Mesenchymal stem cell (in vitro differentiated cells and primary cell): ENCODE measurements around the gene DLEC1.

Experiments used
- DNase-seq: peaks from one replicate; pipeline ENCODE4 v3.0.0-alpha.2; 2013
- H2AFZ ChIP-seq: one replicate; pipeline ENCODE4 v1.6.1; 2013; ENCODE audit warnings: low read depth, mild to moderate bottlenecking, control low read depth, inconsistent platforms, low read length, moderate library complexity
- H2AK5ac ChIP-seq: 2 replicates; pipeline ENCODE4 v1.6.1; 2013; ENCODE audit warnings: low read length, moderate library complexity, mild to moderate bottlenecking, inconsistent platforms; ENCODE audit not compliant: severe bottlenecking
- H2BK120ac ChIP-seq: one replicate; pipeline ENCODE4 v1.6.1; 2013; ENCODE audit warnings: low read depth, mild to moderate bottlenecking, inconsistent platforms, low read length, moderate library complexity
- H2BK12ac ChIP-seq, 2 experiments: one replicate each; pipeline ENCODE4 v1.6.1; 2013; ENCODE audit warnings: inconsistent platforms in 2 of 2, low read length in 2 of 2, mild to moderate bottlenecking in 2 of 2, moderate library complexity in 2 of 2, control low read depth in 1 of 2
- H2BK15ac ChIP-seq: one replicate; pipeline ENCODE4 v1.6.1; 2013; ENCODE audit warnings: mild to moderate bottlenecking, low read depth, inconsistent platforms; ENCODE audit not compliant: poor library complexity, severe bottlenecking
- H2BK5ac ChIP-seq: 2 replicates; pipeline ENCODE4 v1.6.1; 2013; ENCODE audit warnings: low read depth, mild to moderate bottlenecking, low read length, control low read depth, inconsistent platforms; ENCODE audit not compliant: poor library complexity, severe bottlenecking
- H3K14ac ChIP-seq, 2 experiments: one replicate each; pipeline ENCODE4 v1.6.1; 2013; ENCODE audit warnings: inconsistent platforms in 2 of 2, low read length in 2 of 2, control low read depth in 1 of 2, mild to moderate bottlenecking in 1 of 2, moderate library complexity in 1 of 2
- H3K18ac ChIP-seq, 2 experiments: one replicate each; pipeline ENCODE4 v1.6.1; 2013; ENCODE audit warnings: inconsistent platforms in 2 of 2, low read length in 2 of 2, control low read depth in 1 of 2, low read depth in 1 of 2, mild to moderate bottlenecking in 1 of 2
- H3K23ac ChIP-seq, 2 experiments: one replicate each; pipeline ENCODE4 v1.6.1; 2013; ENCODE audit warnings: inconsistent platforms in 2 of 2, low read length in 2 of 2, mild to moderate bottlenecking in 2 of 2, moderate library complexity in 2 of 2, control low read depth in 1 of 2
- H3K27ac ChIP-seq: 2 replicates; pipeline ENCODE4 v1.5.1; 2013; ENCODE audit warnings: mild to moderate bottlenecking, moderate library complexity, low read length, control low read depth, inconsistent platforms; ENCODE audit not compliant: poor library complexity, severe bottlenecking
- H3K27me3 ChIP-seq, 2 experiments: 2 replicates each; pipeline versions ENCODE4 v1.6.1 to v1.7.0; 2013; ENCODE audit warnings: low read length in 2 of 2, mild to moderate bottlenecking in 2 of 2, moderate library complexity in 2 of 2, control low read depth in 1 of 2, inconsistent platforms in 1 of 2; ENCODE audit not compliant: control insufficient read depth in 1 of 2, insufficient read depth in 1 of 2
- H3K36me3 ChIP-seq, 2 experiments: 2 replicates each; pipeline versions ENCODE4 v1.6.1 to v1.7.0; 2013; ENCODE audit warnings: low read length in 2 of 2, control low read depth in 1 of 2, inconsistent platforms in 1 of 2, low read depth in 1 of 2, mild to moderate bottlenecking in 1 of 2; ENCODE audit not compliant: insufficient read depth in 2 of 2, control insufficient read depth in 1 of 2
- H3K4ac ChIP-seq, 2 experiments: one replicate each; pipeline ENCODE4 v1.6.1; 2013; ENCODE audit warnings: inconsistent platforms in 2 of 2, low read length in 2 of 2, mild to moderate bottlenecking in 2 of 2, moderate library complexity in 2 of 2, control low read depth in 1 of 2, low read depth in 1 of 2
- H3K4me1 ChIP-seq: 2 replicates; pipeline ENCODE4 v1.6.1; 2013; ENCODE audit warnings: low read depth, low read length, control low read depth; ENCODE audit not compliant: control insufficient read depth, insufficient read depth
- H3K4me2 ChIP-seq: 2 replicates; pipeline ENCODE4 v1.6.1; 2013; ENCODE audit warnings: low read length, mild to moderate bottlenecking, inconsistent platforms; ENCODE audit not compliant: poor library complexity, severe bottlenecking
- H3K4me3 ChIP-seq, 2 experiments: 2 replicates each; pipeline versions ENCODE4 v1.5.1 to v1.7.0; 2013; ENCODE audit warnings: low read length in 2 of 2, mild to moderate bottlenecking in 2 of 2, control low read depth in 1 of 2, low read depth in 1 of 2; ENCODE audit not compliant: insufficient read depth in 1 of 2
- H3K79me1 ChIP-seq: replicated peaks from 2 replicates; pipeline ENCODE4 v1.6.1; 2013; ENCODE audit warnings: mild to moderate bottlenecking, control low read depth, low read length, inconsistent platforms; ENCODE audit not compliant: poor library complexity, severe bottlenecking
- H3K9ac ChIP-seq: 2 replicates; pipeline ENCODE4 v1.7.0; 2013; ENCODE audit warnings: mild to moderate bottlenecking, low read length, moderate library complexity
- H3K9me3 ChIP-seq: 2 replicates; pipeline ENCODE4 v1.7.0; 2013; ENCODE audit warnings: mild to moderate bottlenecking, low read length; ENCODE audit not compliant: control insufficient read depth
- H4K8ac ChIP-seq: one replicate; pipeline ENCODE4 v1.6.1; 2013; ENCODE audit warnings: inconsistent platforms, mild to moderate bottlenecking, low read length, moderate library complexity
- H4K91ac ChIP-seq: one replicate; pipeline ENCODE4 v1.6.1; 2013; ENCODE audit warnings: mild to moderate bottlenecking, low read length, inconsistent platforms
- WGBS: methylation state at CpG from one replicate; pipeline ENCODE4 v1.1.7; 2013; ENCODE audit warnings: mixed read lengths; 5-methylcytosine and 5-hydroxymethylcytosine counted together

DLEC1 gene

DNA sequence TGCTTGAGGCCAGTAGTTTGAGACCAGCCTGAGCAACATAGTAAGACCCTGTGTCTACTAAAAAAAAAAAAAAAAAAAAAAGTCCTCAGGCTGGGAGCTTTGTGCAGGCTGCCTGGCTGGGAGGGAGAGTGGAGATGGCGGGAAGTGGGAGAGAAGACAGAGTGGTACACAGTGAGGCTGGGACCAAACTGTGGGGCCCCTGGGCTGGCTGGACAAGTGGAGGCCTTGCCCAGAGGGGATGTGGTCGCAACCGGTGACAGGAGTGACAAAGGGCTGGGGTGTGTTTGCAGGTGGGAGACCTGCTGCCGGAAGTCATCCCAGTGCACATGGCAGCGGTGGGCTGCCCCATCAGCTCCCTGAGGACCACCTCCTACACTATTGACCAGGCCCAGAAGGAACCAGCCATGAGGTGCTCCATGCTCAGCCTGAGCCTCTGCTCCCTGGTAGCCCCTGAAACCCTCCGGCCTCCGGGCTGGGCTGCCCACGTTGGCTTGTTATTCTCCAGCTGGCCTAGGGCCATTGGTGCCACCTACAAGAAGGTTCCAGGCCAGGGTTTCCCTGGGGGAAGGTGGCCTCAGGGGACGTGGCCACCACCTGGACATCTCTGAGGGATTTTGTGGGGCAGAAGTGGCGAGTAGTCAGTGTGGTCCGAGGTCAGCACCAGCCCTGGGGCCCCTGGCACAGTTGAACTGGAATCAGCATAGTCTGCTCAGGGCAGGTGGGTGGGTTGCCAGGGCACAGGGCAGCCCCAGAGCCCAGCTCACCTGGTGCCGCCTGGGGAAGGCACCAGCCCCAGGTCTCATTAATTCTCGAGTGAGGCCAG, 75.3 kb downstream of the DLEC1 start:
- H2BK5ac ChIP-seq = no peak overlapping the region
- no peak overlapping the region for H3K4ac ChIP-seq
- peaks cover 0 to 3% of the 10 kb centered on the region in 2 experiments for H3K36me3 ChIP-seq
- no peak overlapping the region for H2BK120ac ChIP-seq
- no peak overlapping the region for H3K9ac ChIP-seq
- no peaks in the 10 kb centered on the region for H3K79me1 ChIP-seq
- 92% methylated on average over 13 of the region's 13 CpGs for WGBS
- no peak overlapping the region for H4K8ac ChIP-seq
- H2BK15ac ChIP-seq = no peak overlapping the region
- H3K4me3 ChIP-seq = no peak overlapping the region
- H3K4me1 ChIP-seq = peaks cover 10% of the 10 kb centered on the region
- H2AFZ ChIP-seq = no peak overlapping the region
- no peak overlapping the region for H3K18ac ChIP-seq
- H4K91ac ChIP-seq = no peak overlapping the region
- DNase-seq = no peak
- no peak overlapping the region for H3K14ac ChIP-seq
- H3K27me3 ChIP-seq = peaks cover 6 to 23% of the 10 kb centered on the region in 2 experiments
- H3K9me3 ChIP-seq = no peaks in the 10 kb centered on the region
- H2BK12ac ChIP-seq = no peak overlapping the region
- H3K23ac ChIP-seq = no peak overlapping the region
- no peak overlapping the region for H3K4me2 ChIP-seq
- no peak overlapping the region for H3K27ac ChIP-seq
- no peak overlapping the region for H2AK5ac ChIP-seq

DNA sequence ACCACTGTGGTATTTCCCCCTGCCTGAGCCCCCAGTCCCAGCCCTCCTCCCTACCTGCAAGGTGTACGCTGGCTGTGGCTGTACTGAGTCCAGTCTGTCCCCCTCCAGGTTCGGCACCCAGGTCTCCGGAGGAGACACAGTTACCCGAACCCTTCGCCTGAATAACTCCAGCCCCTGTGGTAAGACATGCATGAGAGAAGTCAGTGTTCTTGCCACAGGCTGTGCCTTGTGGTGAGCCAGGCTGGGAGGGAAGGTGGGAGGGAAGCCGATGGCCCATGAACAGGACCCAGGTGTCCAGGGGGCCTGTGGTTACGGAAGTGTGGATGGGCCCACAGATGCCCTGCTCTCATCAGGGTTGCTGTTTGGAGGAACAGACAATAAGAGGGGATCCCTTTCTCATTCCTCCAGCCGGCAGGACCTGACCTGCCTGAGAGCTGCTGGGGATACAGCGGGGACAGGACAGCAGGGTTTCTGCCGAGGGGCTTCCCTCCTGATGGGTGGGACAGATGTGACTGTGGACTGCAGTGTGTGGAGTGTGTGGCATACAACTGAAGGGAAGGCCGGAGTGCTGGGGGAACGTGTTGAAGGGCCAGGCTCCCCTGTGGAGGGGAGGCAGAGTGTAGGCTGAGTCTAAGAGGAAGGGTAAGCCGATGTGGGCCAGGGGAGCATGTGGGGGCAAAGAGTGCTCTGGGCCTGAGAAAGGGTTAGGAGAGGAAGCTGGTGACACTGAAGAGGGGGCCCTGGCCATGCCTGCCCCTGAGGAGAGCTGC, 76.1 kb downstream of the DLEC1 start:
- H3K9me3 ChIP-seq = no peaks in the 10 kb centered on the region
- H2BK12ac ChIP-seq = no peak overlapping the region
- no peak overlapping the region for H3K23ac ChIP-seq
- no peak overlapping the region for H3K4ac ChIP-seq
- H3K4me2 ChIP-seq = no peak overlapping the region
- no peak overlapping the region for H4K91ac ChIP-seq
- peaks cover 4 to 8% of the 10 kb centered on the region in 2 experiments for H3K36me3 ChIP-seq
- H2BK5ac ChIP-seq = no peak overlapping the region
- H3K27me3 ChIP-seq = peaks cover 6 to 23% of the 10 kb centered on the region in 2 experiments
- no peak overlapping the region for H3K9ac ChIP-seq
- 83% methylated on average over 12 of the region's 13 CpGs for WGBS
- H4K8ac ChIP-seq = no peak overlapping the region
- H2AK5ac ChIP-seq = no peak overlapping the region
- no peak overlapping the region for H3K27ac ChIP-seq
- H3K18ac ChIP-seq = no peak overlapping the region
- no peak for DNase-seq
- H2BK120ac ChIP-seq = no peak overlapping the region
- H3K4me3 ChIP-seq = no peak overlapping the region
- no peak overlapping the region for H2BK15ac ChIP-seq
- peaks cover 10% of the 10 kb centered on the region for H3K4me1 ChIP-seq
- H3K14ac ChIP-seq = no peak overlapping the region
- no peaks in the 10 kb centered on the region for H3K79me1 ChIP-seq
- H2AFZ ChIP-seq = no peak overlapping the region

DNA sequence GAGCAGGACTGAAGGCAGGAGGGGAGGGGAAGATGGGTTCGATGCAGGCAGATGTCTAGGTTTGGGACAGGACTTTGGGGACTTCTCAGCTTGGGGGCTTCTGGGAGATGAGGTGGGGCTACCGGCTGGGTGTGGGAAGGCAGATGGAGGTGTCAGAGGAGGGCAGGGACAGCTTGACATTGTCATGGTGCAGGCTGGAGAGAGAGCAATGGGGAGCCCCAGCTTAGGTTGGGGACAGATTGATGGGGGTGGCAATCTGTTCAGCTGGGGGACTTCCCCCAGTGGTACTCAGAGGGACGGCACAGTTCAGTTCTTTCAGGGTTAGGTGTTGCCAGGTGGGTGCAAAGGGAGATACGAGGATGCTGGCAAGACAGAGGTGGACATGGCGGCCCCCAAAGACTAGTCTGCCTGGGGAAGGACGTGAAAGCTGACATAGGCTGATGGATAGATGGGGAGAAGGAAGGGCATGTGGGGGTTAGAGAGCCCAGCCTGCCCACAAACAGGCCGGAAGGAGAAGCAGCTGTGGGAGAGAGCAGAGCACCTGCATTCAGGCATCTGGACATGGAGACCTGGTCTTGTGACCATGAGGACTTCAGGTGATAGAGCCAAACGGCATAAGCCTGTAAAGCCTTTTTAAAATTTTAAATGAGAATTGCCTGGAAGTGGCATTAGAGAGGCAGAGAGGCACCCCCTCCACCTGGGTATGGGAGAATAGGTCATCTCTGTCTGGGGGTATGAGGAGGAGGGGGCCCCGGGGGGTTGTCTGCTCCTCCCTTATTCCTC, 76.8 kb downstream of the DLEC1 start:
- H3K9me3 ChIP-seq = no peaks in the 10 kb centered on the region
- H2BK15ac ChIP-seq = no peak overlapping the region
- H2AFZ ChIP-seq = no peak overlapping the region
- no peak overlapping the region for H2AK5ac ChIP-seq
- 89% methylated on average over 8 of the region's 9 CpGs for WGBS
- H3K79me1 ChIP-seq = no peaks in the 10 kb centered on the region
- peaks cover 10% of the 10 kb centered on the region for H3K4me1 ChIP-seq
- H3K23ac ChIP-seq = no peak overlapping the region
- no peak for DNase-seq
- no peak overlapping the region for H2BK12ac ChIP-seq
- H3K36me3 ChIP-seq = peaks cover 11 to 16% of the 10 kb centered on the region in 2 experiments
- H3K27ac ChIP-seq = no peak overlapping the region
- no peak overlapping the region for H3K4me3 ChIP-seq
- H4K91ac ChIP-seq = no peak overlapping the region
- no peak overlapping the region for H3K4ac ChIP-seq
- H4K8ac ChIP-seq = no peak overlapping the region
- H2BK5ac ChIP-seq = no peak overlapping the region
- no peak overlapping the region for H2BK120ac ChIP-seq
- H3K4me2 ChIP-seq = no peak overlapping the region
- H3K9ac ChIP-seq = no peak overlapping the region
- H3K18ac ChIP-seq = no peak overlapping the region
- H3K14ac ChIP-seq = no peak overlapping the region
- H3K27me3 ChIP-seq = peaks cover 6 to 20% of the 10 kb centered on the region in 2 experiments
